SKM-1 (cell line): Measurements from ENCODE around the gene SNAI1.
"Not testable (repeated sequence)": the region's sequence is repeated elsewhere in the genome, so short reads cannot be mapped to it uniquely, and the experiment has no call there.

Experiments
- DNase-seq: peaks from one replicate; lab custom pipeline; 2025; ENCODE audit not compliant: unreplicated experiment; lab: John Stamatoyannopoulos, UW

Gene SNAI1

GRCh38 chr20:50011597-50011996, 28.8 kb downstream of the SNAI1 start:
- DNase-seq, result not testable (repeated sequence)

GRCh38 chr20:50012282-50013263, 29.8 kb downstream of the SNAI1 start:
- DNase-seq, result no peak

GRCh38 chr20:50013976-50014375, 31.2 kb downstream of the SNAI1 start:
- DNase-seq, result no peak

- no peak for DNase-seq
These were observed 32.1 kb downstream of the SNAI1 start for GRCh38 chr20:50014570-50015562.

GRCh38 chr20:50015636-50015992, 32.8 kb downstream of the SNAI1 start:
- no peak for DNase-seq

GRCh38 chr20:50015993-50016770, 33.4 kb downstream of the SNAI1 start:
- no peak for DNase-seq

GRCh38 chr20:50017160-50017559, 34.4 kb downstream of the SNAI1 start:
- DNase-seq, result no peak

GRCh38 chr20:50017576-50018248, 34.9 kb downstream of the SNAI1 start:
- no peak for DNase-seq

- DNase-seq, result no peak
These were observed 36.9 kb downstream of the SNAI1 start for GRCh38 chr20:50019466-50020256.

GRCh38 chr20:50020288-50020687, 37.5 kb downstream of the SNAI1 start:
- peak; percentile 60 for DNase-seq

GRCh38 chr20:50022676-50023075, 39.9 kb downstream of the SNAI1 start:
- no peak for DNase-seq

- no peak for DNase-seq
These were observed 40.5 kb downstream of the SNAI1 start for GRCh38 chr20:50023116-50023805.

- no peak for DNase-seq
These were observed 44.2 kb downstream of the SNAI1 start for GRCh38 chr20:50026746-50027575.

- no peak for DNase-seq
These were observed 44.9 kb downstream of the SNAI1 start for GRCh38 chr20:50027611-50028105.

GRCh38 chr20:50029083-50029696, 46.4 kb downstream of the SNAI1 start:
- no peak for DNase-seq

- DNase-seq, result peak; percentile 22
These were observed 47.1 kb downstream of the SNAI1 start for GRCh38 chr20:50029697-50030461.
